Measurements from ENCODE around the gene FADS2. TPM values are rescaled to one million over a fixed set of nuclear protein-coding genes. Genes with fewer than 3 reads are reported as not detected.

FADS2 gene
- total and polyA plus RNA-seq, 2 experiments from 2014 or later: 124 to 392 TPM

DNA sequence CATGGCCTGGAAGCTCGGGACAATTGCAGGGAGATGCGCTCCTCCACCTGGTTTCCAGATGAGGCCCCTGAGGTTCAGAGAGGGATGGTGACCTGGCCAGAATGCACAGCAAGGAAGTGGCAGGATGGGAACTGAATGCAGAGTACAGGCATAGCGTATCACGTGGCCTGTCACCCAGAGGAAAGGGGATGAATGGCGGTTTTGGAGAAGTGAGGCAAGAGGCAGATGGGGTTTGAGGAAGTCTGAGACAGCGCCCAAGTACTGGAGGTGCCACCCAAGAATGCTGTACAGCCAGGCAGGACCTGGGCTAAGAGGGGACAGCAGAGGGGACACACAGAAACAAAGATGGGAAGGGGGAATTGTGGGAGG is 84.4 kb downstream of the FADS2 start:
- TF ChIP-seq REST (IDR thresholded peaks at IDR 0.05; ENCODE audit: unreplicated experiment): no peak
- TF ChIP-seq STAT1 (IDR thresholded peaks at IDR 0.05; ENCODE audit: unreplicated experiment): no peak
- TF ChIP-seq EZH2 (IDR thresholded peaks at IDR 0.05; ENCODE audit: low read depth, unreplicated experiment): no peak
- no peak for TF ChIP-seq NANOG (IDR thresholded peaks at IDR 0.05; ENCODE audit: borderline replicate concordance)
- TF ChIP-seq ZNF114 (CRISPR knock-in tag; IDR thresholded peaks at IDR 0.05): no peak
- no peak for TF ChIP-seq CREB1 (CRISPR knock-in tag; IDR thresholded peaks at IDR 0.05; ENCODE audit: low read depth)
- no peak for TF ChIP-seq ZNF331 (CRISPR knock-in tag; IDR thresholded peaks at IDR 0.05; ENCODE audit: low read depth)
- TF ChIP-seq EZH2phosphoT487 (IDR thresholded peaks at IDR 0.05; ENCODE audit: unreplicated experiment): no peak
- no peak for TF ChIP-seq POLR2AphosphoS5 (IDR thresholded peaks at IDR 0.05; ENCODE audit: low read depth)
- TF ChIP-seq, protein P1, sequence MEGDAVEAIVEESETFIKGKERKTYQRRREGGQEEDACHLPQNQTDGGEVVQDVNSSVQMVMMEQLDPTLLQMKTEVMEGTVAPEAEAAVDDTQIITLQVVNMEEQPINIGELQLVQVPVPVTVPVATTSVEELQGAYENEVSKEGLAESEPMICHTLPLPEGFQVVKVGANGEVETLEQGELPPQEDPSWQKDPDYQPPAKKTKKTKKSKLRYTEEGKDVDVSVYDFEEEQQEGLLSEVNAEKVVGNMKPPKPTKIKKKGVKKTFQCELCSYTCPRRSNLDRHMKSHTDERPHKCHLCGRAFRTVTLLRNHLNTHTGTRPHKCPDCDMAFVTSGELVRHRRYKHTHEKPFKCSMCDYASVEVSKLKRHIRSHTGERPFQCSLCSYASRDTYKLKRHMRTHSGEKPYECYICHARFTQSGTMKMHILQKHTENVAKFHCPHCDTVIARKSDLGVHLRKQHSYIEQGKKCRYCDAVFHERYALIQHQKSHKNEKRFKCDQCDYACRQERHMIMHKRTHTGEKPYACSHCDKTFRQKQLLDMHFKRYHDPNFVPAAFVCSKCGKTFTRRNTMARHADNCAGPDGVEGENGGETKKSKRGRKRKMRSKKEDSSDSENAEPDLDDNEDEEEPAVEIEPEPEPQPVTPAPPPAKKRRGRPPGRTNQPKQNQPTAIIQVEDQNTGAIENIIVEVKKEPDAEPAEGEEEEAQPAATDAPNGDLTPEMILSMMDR (conservative IDR thresholded peaks at IDR 0.05; ENCODE audit: low read depth in 2 of 2): no peak
- TF ChIP-seq ETS1 (IDR thresholded peaks at IDR 0.05): no peak
- TF ChIP-seq, protein P2, sequence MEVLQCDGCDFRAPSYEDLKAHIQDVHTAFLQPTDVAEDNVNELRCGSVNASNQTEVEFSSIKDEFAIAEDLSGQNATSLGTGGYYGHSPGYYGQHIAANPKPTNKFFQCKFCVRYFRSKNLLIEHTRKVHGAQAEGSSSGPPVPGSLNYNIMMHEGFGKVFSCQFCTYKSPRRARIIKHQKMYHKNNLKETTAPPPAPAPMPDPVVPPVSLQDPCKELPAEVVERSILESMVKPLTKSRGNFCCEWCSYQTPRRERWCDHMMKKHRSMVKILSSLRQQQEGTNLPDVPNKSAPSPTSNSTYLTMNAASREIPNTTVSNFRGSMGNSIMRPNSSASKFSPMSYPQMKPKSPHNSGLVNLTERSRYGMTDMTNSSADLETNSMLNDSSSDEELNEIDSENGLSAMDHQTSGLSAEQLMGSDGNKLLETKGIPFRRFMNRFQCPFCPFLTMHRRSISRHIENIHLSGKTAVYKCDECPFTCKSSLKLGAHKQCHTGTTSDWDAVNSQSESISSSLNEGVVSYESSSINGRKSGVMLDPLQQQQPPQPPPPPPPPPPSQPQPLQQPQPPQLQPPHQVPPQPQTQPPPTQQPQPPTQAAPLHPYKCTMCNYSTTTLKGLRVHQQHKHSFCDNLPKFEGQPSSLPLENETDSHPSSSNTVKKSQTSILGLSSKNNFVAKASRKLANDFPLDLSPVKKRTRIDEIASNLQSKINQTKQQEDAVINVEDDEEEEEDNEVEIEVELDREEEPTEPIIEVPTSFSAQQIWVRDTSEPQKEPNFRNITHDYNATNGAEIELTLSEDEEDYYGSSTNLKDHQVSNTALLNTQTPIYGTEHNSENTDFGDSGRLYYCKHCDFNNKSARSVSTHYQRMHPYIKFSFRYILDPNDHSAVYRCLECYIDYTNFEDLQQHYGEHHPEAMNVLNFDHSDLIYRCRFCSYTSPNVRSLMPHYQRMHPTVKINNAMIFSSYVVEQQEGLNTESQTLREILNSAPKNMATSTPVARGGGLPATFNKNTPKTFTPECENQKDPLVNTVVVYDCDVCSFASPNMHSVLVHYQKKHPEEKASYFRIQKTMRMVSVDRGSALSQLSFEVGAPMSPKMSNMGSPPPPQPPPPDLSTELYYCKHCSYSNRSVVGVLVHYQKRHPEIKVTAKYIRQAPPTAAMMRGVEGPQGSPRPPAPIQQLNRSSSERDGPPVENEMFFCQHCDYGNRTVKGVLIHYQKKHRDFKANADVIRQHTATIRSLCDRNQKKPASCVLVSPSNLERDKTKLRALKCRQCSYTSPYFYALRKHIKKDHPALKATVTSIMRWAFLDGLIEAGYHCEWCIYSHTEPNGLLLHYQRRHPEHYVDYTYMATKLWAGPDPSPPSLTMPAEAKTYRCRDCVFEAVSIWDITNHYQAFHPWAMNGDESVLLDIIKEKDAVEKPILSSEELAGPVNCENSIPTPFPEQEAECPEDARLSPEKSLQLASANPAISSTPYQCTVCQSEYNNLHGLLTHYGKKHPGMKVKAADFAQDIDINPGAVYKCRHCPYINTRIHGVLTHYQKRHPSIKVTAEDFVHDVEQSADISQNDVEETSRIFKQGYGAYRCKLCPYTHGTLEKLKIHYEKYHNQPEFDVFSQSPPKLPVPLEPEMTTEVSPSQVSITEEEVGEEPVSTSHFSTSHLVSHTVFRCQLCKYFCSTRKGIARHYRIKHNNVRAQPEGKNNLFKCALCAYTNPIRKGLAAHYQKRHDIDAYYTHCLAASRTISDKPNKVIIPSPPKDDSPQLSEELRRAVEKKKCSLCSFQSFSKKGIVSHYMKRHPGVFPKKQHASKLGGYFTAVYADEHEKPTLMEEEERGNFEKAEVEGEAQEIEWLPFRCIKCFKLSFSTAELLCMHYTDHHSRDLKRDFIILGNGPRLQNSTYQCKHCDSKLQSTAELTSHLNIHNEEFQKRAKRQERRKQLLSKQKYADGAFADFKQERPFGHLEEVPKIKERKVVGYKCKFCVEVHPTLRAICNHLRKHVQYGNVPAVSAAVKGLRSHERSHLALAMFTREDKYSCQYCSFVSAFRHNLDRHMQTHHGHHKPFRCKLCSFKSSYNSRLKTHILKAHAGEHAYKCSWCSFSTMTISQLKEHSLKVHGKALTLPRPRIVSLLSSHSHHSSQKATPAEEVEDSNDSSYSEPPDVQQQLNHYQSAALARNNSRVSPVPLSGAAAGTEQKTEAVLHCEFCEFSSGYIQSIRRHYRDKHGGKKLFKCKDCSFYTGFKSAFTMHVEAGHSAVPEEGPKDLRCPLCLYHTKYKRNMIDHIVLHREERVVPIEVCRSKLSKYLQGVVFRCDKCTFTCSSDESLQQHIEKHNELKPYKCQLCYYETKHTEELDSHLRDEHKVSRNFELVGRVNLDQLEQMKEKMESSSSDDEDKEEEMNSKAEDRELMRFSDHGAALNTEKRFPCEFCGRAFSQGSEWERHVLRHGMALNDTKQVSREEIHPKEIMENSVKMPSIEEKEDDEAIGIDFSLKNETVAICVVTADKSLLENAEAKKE (CRISPR knock-in tag; IDR thresholded peaks at IDR 0.05): no peak
- TF ChIP-seq JUNB (IDR thresholded peaks at IDR 0.05; ENCODE audit: unreplicated experiment): no peak
- ATAC-seq (no peak), DNase-seq (ENCODE audit: low spot score) (no peak)
- no peak overlapping the region for H2AFZ ChIP-seq
- no peaks in the 10 kb centered on the region for H3K36me3 Mint-ChIP-seq (ENCODE audit: low read depth)
- H3K4me3 Mint-ChIP-seq: no peak overlapping the region
- no peak overlapping the region for H3K4me3 ChIP-seq
- no peaks in the 10 kb centered on the region for H3K9me2 ChIP-seq (ENCODE audit: insufficient read depth)
- no peak overlapping the region for H3K27ac Mint-ChIP-seq
- H3K27me3 ChIP-seq (ENCODE audit: insufficient read depth): peaks cover 9% of the 10 kb centered on the region; the same call in 1 of the 2 replicates
- no peaks in the 10 kb centered on the region; the same call in 1 of the 2 replicates for H3K36me3 ChIP-seq (ENCODE audit: insufficient read depth)
- no peaks in the 10 kb centered on the region for H3F3A ChIP-seq (replicated peaks; ENCODE audit: low read depth)
- no peaks in the 10 kb centered on the region for H3K9me3 Mint-ChIP-seq
- no peaks in the 10 kb centered on the region for H4K20me1 ChIP-seq (replicated peaks; ENCODE audit: insufficient read depth)
- no peaks in the 10 kb centered on the region for H3K79me2 ChIP-seq (replicated peaks; ENCODE audit: insufficient read depth)
- H3K4me1 ChIP-seq (ENCODE audit: insufficient read depth): peaks cover 10% of the 10 kb centered on the region; the same call in 1 of the 2 replicates
- H3K4me1 Mint-ChIP-seq: peaks cover 15% of the 10 kb centered on the region
- peaks cover 26% of the 10 kb centered on the region for H3K27me3 Mint-ChIP-seq (ENCODE audit: insufficient read depth, low read depth, poor library complexity)
- H3K4me2 ChIP-seq: no peak overlapping the region
- no peak overlapping the region for H3K27ac ChIP-seq (ENCODE audit: low read depth)
